GM12801 (cell line): ENCODE data around the gene HMOX1.

Source experiments
- TF ChIP-seq, protein P1 (sequence below): IDR thresholded peaks from one replicate; pipeline ENCODE4 v1.5.1; 2011; ENCODE audit warnings: control low read depth; ENCODE audit not compliant: insufficient read length; ENCODE audit errors: extremely low read depth

The HMOX1 gene

DNA sequence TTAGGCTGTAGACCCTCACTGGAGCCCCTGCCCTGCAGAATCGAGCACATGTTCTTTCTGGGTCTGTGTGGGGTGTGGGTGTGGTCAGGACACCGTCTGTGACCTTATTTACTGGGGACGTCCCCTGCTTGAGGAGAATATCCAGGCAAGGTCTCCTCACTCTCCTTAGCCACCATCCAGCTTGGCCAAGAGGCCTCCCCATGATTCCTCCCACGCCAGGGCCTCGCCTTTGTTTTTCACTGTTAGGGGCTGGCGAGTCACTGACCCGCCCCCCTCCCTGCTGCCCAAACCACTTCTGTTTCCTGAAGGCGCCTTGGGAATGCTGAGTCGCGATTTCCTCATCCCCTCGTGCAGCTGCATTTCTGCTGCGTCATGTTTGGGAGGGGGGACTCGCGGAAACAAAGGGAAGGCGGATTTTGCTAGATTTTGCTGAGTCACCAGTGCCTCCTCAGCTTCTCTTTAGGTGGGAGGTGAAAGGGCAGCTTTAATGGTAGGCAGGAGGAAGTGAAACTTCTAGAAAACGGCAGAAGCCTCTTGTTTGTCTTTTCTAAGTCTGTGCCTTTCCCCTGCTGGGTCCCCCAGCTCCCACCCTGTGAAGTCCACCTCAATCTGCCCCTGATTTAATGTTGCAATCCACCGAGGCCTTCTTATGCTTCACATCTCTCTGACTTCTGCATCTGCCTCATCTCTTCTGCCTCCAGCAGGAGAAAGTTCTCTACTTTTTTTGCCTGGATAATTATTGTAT, 4.0 kb upstream of the HMOX1 start:
- TF ChIP-seq, protein P1, sequence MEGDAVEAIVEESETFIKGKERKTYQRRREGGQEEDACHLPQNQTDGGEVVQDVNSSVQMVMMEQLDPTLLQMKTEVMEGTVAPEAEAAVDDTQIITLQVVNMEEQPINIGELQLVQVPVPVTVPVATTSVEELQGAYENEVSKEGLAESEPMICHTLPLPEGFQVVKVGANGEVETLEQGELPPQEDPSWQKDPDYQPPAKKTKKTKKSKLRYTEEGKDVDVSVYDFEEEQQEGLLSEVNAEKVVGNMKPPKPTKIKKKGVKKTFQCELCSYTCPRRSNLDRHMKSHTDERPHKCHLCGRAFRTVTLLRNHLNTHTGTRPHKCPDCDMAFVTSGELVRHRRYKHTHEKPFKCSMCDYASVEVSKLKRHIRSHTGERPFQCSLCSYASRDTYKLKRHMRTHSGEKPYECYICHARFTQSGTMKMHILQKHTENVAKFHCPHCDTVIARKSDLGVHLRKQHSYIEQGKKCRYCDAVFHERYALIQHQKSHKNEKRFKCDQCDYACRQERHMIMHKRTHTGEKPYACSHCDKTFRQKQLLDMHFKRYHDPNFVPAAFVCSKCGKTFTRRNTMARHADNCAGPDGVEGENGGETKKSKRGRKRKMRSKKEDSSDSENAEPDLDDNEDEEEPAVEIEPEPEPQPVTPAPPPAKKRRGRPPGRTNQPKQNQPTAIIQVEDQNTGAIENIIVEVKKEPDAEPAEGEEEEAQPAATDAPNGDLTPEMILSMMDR: no peak

DNA sequence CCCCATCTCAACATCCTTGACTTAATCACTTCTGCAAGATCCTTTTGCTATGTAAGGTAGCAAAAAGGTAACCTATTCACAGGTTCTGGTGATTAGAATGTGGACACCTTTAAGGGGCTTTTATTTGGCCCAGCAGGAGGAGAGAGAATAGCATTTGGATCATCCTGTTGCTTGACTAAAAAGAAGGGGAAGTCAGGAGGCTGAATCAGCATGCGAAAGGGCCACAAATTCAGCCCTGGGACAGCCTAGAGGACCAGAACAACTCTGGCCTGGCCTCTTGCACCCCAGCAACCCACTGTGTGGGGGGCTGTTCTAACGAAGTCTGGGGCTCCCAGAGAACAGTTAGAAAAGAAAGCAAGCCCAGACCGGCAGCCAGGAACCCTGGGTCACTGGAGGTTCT, 3.2 kb upstream of the HMOX1 start:
- TF ChIP-seq, protein P1: no peak

DNA sequence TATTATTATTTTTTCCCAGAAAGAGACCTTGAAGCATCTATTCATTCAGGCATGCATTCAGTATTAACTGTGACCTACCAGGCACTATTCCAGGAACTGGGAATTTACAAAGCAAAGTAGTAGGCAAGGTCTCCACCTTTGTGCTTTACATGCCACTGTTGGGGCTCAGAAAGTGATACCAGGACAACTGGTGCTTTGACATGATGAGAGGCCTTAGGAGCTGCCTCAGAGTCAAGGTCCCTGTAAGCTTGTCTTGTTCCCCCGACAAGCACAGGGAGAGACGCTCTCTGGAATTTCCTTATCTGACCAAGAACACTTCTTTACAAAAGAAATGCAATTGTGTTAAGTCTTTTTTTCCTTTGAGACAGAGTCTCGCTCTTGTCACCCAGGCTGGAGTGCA, 2.3 kb upstream of the HMOX1 start:
- TF ChIP-seq, protein P1: no peak

DNA sequence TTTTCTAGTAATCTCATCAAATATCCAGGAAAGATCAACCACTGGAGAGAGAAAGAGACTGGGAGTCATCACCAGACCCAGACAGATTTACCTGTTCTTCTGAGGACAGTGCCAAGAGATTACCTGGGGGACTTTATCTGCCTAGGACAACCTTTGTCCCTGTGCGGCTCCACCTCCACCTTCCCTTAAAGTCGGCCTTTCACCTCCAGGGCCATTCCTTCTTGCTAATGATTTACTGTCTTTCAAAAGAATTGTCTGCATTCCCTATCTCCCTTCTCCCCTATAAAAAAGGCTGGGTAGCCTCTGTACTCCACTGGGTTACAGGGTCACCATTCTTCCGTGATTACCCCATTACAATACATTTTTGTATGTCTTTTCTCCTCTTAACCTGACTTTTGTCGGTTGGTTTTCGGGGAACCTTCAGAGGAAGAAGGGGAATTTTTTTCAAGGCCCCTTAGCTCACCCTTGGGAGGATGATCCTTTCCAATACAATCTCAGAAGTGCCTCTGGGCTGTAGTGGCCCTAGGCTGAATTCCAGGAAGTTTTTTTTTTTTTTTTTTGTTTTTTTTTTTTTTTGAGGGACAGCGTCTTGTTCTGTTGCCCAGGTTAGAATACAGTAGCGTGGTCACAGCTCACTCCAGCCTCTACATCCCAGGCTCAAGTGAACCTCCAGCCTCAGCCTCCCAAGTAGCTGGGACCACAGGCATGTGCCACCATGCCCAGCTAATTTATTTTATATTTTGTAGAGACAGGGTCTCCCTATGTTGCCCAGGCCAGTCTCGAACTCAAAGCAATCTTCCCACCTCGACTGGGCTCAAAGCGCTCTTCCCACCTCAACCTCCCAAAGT, 1.5 kb upstream of the HMOX1 start:
- TF ChIP-seq, protein P1: no peak

DNA sequence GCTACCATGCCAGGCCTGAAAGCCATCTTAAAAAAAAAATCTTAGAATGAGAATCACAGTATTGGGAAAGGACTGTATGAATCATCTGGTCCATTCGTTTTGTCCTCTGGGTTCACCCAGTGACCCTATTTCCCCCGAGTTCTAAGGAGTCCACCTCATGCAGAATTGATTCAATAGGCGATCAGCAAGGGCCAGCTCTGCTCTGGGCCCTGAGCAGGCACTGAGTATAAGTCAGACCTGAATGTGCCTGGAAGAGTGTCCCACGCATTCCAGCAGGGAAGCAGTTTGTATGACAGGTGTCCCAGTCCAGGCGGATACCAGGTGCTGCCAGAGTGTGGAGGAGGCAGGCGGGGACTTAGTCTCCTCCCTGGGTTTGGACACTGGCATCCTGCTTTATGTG, 883 bp upstream of the HMOX1 start:
- TF ChIP-seq, protein P1: no peak

DNA sequence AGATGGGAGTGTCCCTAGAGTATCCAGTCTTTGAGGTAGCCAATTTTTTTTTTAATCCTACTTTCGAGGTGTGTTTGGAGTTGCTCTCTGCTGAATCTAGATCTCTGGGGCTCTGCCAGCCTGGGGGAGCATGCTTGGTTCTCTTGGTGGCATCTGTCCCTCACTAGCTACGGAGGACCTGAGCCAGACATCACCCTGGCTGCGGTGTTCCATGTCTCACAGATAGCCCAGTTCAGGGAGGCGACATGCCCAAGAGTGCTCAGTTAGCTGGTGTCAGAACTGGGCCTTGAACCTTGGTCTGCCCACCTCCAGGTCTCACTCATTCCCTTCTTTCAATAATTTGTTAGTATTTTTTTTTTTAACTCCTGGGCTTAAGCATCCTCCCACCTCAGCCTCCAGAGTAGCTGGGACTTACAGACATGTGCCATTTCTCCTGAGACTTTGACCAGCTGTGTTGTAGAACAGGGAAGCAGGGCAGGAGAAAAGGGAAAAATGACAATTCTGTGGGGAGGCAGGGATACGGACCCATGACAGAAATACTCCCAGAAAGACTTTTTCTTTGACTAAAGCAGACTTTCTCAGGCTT, 621 bp downstream of the HMOX1 start:
- TF ChIP-seq, protein P1: no peak

DNA sequence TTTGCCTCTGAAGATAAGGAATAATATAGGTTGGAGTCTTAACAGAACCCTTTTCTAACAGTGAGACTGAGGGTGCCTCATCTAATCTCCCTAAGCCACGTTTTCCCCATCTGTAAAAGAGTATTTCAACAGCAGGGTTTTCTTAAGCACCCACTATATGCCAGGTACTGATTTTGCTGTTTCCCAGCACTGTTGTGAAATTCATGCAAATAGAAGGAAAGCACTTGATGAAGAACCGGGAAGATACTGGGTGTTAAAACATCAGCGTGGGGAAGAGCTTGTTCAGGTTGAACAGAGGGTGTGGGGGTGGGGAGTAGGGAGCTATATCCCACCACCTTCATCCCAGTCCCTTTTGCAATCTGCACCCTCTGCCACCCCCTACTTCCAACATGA, 2.8 kb downstream of the HMOX1 start:
- TF ChIP-seq, protein P1: no peak
